RWPE1 (cell line): ENCODE results near the gene F12.
"Not testable (repeated sequence)": the region's sequence is repeated elsewhere in the genome, so short reads cannot be mapped to it uniquely, and the experiment has no call there.

Experiments used
- CTCF ChIA-PET: fragments of 350-600 bp; sonication (Branson Sonifier 250); formaldehyde crosslinking; extraction: SDS; loops from one replicate; lab custom pipeline; 2021; lab: Yijun Ruan, JAX
- POLR2A ChIA-PET: fragments of 400-600 bp; formaldehyde crosslinking; extraction: SDS; loops from one replicate; lab custom pipeline; 2020; ENCODE audit warnings: antibody characterized with exemption; ENCODE audit not compliant: low non-redundant PET; lab: Yijun Ruan, JAX
- DNase-seq: peaks from one replicate; pipeline ENCODE4 v3.0.0; 2012; ENCODE audit warnings: low spot score
- H3K27ac ChIP-seq: fragments of 450-650 bp; 2 replicates; pipeline ENCODE4 v1.5.1; 2017
- TF ChIP-seq, protein P1 (sequence below): fragments of 450-650 bp; conservative IDR thresholded peaks from 2 replicates; pipeline ENCODE4 v1.5.1; 2017; ENCODE audit warnings: low read depth, mild to moderate bottlenecking

F12 gene

GRCh38 chr5:177376107-177376506 lies 33.3 kb downstream of the F12 start:
- H3K27ac ChIP-seq: no peak overlapping the region
- TF ChIP-seq, protein P1, sequence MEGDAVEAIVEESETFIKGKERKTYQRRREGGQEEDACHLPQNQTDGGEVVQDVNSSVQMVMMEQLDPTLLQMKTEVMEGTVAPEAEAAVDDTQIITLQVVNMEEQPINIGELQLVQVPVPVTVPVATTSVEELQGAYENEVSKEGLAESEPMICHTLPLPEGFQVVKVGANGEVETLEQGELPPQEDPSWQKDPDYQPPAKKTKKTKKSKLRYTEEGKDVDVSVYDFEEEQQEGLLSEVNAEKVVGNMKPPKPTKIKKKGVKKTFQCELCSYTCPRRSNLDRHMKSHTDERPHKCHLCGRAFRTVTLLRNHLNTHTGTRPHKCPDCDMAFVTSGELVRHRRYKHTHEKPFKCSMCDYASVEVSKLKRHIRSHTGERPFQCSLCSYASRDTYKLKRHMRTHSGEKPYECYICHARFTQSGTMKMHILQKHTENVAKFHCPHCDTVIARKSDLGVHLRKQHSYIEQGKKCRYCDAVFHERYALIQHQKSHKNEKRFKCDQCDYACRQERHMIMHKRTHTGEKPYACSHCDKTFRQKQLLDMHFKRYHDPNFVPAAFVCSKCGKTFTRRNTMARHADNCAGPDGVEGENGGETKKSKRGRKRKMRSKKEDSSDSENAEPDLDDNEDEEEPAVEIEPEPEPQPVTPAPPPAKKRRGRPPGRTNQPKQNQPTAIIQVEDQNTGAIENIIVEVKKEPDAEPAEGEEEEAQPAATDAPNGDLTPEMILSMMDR: no peak
- CTCF ChIA-PET: no interaction called here
- POLR2A ChIA-PET: no interaction called here
- DNase-seq: no peak

DNA sequence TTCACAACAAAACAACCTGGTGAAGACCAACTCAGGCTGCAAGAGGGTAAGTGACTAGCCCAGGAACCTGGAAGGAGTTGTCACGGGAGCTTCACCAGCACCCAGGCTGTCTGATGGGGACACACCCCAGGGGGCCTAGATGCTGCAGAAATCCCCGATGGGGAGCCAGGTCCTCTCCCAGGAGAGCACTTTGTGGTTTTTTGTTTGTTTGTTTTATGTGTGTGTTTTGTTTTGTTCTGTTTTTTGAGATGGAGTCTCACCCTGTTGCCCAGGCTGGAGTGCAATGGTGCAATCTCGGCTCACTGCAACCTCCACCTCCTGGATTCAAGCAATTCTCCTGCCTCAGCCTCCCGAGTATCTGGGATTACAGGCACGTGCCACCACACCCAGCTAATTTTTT lies 33.8 kb downstream of the F12 start:
- DNase-seq, POLR2A ChIA-PET, CTCF ChIA-PET: not testable (repeated sequence)
- H3K27ac ChIP-seq: peak overlapping the region; percentile 89

DNA sequence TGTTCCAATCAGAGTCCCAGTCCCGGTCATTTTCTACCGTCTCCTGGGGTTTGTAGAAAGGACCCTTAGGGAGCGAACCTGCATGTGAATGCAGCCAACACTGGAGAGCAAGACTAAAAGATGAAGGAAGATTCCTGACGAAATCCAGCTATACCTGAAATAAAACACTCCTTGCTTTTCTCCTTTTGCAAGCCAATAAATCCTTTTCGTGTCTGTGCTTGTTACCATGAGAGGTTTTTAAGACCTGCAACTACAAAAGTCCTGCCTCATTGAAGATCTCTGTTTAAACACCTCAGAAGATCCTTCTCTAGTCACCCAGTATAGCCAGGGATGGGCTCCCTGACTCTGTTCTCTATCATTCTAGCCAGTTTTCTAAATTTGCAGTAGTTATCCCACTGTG lies 35.2 kb downstream of the F12 start:
- peak overlapping the region; percentile 89 for H3K27ac ChIP-seq
- TF ChIP-seq, protein P1: no peak
- CTCF ChIA-PET: interaction anchor here (1.7 to 6.7 kb wide), 2 partner anchors 12 to 29 kb away, joined by 4 to 76 read pairs; no protein-coding TSS in a partner anchor
- POLR2A ChIA-PET: interaction anchor here (0.8 kb wide), 1 partner anchor 29 kb away, joined by 3 read pairs; no protein-coding TSS in a partner anchor
- no peak for DNase-seq

DNA sequence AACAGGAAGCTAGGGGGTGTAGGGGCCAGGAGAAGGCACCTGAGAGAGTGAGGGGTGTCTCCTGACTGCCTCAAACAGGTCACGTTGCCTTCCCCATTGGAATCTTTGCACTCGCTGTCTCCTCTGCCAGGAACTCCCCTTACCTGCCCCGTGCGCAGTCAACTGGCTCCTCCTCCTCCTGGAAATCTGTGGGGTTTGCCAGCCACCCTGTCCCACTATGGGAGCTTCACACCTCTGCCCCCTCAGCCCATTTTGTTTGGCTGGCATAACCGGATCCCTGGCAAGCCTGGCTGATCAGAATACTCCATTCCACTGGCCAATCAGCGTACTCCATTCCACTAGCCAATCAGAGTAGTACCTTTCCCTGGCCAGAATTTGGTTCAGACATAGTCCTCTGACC lies 35.6 kb downstream of the F12 start:
- CTCF ChIA-PET: interaction anchor here (1.7 to 6.7 kb wide), 2 partner anchors 12 to 30 kb away, joined by 4 to 76 read pairs; no protein-coding TSS in a partner anchor
- POLR2A ChIA-PET: interaction anchor here (0.5 to 0.8 kb wide), 2 partner anchors 10 to 29 kb away, joined by 3 read pairs; no protein-coding TSS in a partner anchor
- no peak for DNase-seq
- TF ChIP-seq, protein P1: no peak
- peak overlapping the region; percentile 89 for H3K27ac ChIP-seq

DNA sequence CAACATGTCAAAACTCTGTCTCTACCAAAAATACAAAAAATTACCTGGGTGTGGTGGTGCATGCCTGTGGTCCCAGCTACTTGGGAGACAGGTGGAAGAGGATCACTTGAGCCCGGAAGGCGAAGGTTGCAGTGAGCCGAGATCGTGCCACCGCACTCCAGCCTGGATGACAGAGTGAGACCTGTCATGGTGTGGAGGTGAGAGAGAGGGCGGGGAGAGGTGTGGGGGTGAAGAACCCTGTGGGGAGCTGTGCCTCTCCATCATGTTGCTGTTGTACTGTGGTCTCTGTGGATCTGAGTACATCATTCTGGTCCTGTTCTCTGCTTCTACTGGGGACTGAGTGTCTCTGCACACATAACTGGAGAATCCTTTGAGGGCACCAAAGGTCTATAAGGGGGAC lies 36.5 kb downstream of the F12 start:
- H3K27ac ChIP-seq: peak overlapping the region; percentile 89
- TF ChIP-seq, protein P1: no peak
- ChIA-PET POLR2A (no interaction called here), CTCF (interaction anchor here (0.6 to 6.7 kb wide), 6 partner anchors 13 to 644 kb away, joined by 3 to 76 read pairs (median 3); no protein-coding TSS in a partner anchor)
- DNase-seq: no peak

DNA sequence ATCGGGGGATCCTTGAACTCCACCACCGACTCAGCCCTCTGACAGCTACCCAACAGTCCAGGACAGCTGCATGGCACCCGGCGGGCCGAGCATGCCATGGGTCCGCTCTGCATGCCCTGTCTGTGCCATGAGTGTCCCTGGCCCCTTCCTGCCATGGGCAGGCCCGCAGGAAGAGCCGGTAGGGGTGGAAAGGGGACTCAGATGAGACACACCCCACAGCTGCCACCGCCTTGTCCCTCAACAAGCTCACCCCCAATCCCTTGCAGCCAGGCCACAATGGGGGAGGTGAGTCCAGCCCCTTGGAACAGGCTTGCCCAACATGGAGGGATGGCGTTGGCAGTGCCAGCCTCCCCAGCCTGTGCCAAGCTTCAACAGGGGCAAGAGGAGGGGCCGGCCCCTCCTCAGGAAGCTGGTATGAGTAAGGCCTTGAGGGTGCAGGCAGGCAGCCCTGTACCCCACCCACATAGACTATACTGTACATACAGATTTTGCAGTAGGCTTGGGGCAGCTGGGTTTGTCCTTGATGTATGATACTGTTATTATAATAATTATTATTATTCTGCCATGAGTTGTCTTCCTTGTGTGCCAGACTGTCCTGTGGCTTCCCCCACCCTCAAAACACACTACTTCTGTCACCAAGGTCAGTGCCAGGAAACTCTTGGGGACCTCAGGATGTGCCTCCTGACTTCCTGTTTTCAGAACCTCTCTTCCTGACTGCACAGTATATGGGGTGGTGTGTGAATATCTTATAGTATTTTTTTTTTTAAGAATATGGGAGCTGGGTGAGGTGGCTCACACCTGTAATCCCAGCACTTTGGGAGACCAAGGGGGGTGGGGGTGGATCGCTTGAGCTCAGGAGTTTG lies 37.1 kb downstream of the F12 start:
- H3K27ac ChIP-seq: peak overlapping the region; percentile 89
- CTCF ChIA-PET: interaction anchor here (0.5 to 6.7 kb wide), 10 partner anchors 10 to 127 kb away, joined by 3 to 76 read pairs (median 4); no protein-coding TSS in a partner anchor
- no peak for DNase-seq
- TF ChIP-seq, protein P1: no peak
- POLR2A ChIA-PET: interaction anchor here (2.7 kb wide), 1 partner anchor 17 kb away, joined by 15 read pairs; no protein-coding TSS in a partner anchor
